HG02610 (cell line): Measurements from ENCODE around the gene CLDN7.
A peak's percentile ranks its signal among the peaks of the same experiment; 100 is the strongest.

Source experiments
- ATAC-seq: cut with Tn5 transposase; IDR thresholded peaks from one replicate; pipeline ENCODE4 v1.9.1; 2021; ENCODE audit warnings: mild to moderate bottlenecking, moderate library complexity; ENCODE audit not compliant: unreplicated experiment

CLDN7 gene

DNA sequence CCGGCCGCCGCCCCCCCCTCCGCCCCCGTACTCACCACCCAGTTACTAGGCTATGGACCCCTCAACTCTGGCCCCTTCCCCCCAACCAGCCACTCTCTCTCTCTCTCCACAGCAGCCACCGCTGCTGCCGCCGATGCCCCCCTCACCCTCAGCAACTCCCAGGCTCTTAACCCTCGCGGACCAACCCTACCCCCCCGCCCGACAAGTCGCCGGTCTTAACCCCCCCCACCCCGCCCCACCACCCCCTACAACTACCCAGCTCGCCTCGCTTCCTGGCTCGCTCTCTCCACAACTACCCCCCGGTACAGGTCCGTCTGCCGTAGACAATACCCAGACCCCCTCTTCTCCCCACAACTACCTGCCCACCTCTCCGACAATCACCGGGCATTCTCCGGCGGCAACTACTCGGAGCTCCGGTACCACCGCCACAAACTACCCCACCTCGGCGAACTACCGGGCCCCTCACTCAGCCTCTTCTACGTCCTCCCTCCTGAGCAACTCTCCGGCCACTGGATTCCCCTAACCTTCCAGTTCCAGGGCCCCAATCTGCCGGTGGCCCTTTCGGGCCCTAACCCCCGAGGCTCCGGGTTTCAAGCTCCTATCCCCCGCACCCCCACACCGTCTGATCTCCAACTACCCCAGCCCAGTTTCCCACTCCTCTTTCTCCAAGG lies 23.7 kb downstream of the CLDN7 start:
- no peak for ATAC-seq

- ATAC-seq: peak; percentile 21
Observed at GRCh38 chr17:7237761-7238419, 24.4 kb downstream of the CLDN7 start.

DNA sequence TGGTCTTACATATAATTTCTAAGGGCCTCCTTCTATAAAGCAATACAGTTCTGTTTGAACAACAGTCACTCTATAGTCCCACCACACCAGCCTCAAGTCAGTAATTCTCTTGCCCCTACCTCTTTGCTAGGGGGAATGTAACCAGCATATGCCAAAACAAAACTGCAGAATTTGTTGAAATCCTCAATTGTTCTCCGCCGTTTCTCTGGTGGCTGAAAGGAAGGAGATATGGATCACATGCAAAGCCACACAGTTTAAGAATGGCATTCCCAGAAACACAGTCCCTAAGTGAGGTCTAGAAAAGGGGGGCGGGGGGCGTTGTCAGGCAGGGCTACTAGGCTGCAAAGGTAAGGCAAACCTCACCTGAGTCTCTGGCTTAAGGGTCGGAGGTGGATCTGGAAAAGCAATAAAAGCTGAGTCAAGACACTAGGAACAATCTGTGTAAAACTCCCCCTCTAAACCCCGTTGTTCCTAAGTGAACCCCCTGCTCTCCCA lies 25.0 kb downstream of the CLDN7 start:
- no peak for ATAC-seq

- ATAC-seq: no peak
Observed at GRCh38 chr17:7236808-7237207, 25.5 kb downstream of the CLDN7 start.

GRCh38 chr17:7235693-7236665 lies 26.3 kb downstream of the CLDN7 start:
- no peak for ATAC-seq

- ATAC-seq: peak; percentile 54
Observed at GRCh38 chr17:7234083-7234951, 28.0 kb downstream of the CLDN7 start, which contains the start of gene DVL2. Gene DVL2 (minus strand): TSS chr17:7234517. CDS start chr17:7234262, 255 bp downstream.

GRCh38 chr17:7233701-7234082 lies 28.6 kb downstream of the CLDN7 start:
- ATAC-seq: no peak

- ATAC-seq: no peak
Observed at GRCh38 chr17:7232114-7232513, 30.2 kb downstream of the CLDN7 start.

- no peak for ATAC-seq
Observed at GRCh38 chr17:7229504-7229903, 32.8 kb downstream of the CLDN7 start.

DNA sequence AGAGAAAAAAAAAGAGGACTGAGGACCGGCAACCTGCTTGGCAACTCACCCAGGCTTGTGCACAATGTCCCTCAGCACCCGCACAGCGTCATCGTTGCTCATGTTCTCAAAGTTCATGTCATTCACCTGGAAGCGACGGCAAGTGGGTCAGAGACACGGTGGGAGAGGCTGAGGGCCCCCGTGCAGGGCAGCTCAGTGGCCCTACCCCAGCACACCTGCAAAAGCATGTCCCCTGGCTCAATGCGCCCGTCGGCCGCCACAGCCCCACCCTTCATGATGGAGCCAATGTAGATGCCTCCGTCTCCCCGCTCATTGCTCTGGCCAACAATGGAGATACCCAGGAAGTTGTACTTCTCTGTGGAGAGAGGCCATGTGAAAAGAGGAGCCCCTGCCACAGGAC lies 33.4 kb downstream of the CLDN7 start:
- ATAC-seq: no peak

GRCh38 chr17:7226721-7227710 lies 35.3 kb downstream of the CLDN7 start:
- ATAC-seq: no peak

DNA sequence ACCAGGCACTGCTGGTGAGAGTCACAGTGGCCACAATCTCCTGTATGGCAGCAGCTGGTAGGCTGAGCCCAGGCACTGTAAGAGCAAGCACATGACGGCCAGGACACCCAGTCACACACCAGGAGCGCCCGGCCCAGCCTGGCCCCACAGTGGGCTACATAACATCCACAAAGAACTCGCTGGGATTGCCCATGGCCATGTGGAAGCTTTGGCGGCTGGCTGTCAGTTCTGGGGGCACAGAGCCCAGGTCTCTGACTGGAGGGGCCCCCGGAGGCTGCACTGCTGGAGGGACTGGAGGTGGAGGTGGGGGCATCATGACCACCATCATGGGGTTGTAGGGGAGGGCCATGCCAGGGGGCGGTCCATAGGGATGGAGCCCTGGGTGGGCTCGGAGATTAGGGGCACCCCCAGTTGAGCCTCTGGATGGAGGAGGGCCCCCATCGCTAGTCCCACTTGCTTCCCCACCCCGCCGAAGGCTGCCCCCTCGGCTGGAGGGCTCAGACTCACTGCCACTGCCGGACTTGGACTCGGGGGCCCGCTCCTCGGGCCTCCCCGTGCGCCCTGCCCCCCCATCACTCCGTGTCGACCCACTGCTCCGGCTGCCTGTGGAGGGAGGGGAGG lies 36.5 kb downstream of the CLDN7 start:
- no peak for ATAC-seq

DNA sequence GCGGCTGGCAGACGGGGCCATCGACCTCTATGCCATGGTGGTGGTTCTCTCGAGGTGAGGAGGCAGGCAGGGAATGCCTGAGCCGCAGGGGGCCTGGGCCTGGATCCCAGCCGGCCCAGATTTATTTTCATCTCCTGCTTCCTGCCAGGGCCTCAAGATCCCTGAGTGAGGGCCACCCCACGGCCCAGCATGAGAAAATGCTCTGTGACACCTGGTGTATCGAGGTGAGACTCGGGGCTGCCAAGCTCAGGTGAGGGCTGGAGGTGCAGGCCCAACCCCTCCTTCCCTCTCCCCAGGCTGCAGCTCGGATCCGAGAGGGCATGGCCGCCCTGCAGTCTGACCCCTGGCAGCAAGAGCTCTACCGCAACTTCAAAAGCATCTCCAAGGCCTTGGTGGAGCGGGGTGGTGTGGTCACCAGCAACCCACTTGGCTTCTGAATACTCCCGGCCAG lies 37.6 kb downstream of the CLDN7 start:
- ATAC-seq: no peak

DNA sequence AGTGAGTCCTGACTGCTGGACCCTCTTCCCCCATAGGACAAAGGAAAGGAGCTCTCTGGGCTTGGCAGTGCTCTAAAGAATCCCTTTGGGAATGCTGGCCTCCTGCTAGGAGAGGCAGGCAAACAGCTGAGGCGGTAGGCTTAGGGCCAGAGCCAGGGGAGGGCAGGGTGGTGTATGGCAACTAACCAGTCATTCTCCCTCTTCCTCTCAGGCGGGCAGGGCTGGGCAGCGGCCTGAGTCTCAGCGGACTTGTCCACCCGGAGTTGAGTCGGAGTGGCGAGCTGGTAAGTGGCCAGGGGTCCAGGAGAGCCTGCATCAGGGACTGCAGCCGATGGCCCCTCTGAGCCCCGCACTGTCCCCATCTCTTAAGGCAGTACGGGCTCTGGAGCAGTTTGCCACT lies 38.2 kb downstream of the CLDN7 start:
- no peak for ATAC-seq

DNA sequence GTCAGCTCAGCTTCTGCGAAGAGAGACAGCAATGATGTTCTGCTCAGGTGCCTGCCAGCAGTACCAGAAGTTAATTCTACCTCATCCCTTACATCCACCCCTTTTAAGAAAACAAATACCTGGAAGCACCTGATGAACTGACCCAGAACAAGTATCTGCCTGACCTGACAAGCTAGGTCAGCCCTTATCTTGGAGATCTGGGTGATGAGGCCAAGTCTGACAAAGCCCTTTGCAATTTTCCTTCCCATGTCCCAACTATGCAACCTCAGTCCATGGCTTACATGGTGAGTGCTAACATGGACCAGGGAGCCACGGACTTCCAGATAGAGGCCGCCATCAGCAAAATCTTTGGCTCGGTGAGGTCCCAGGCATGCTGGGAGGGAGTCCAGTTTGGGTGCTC lies 38.9 kb downstream of the CLDN7 start:
- ATAC-seq: no peak

DNA sequence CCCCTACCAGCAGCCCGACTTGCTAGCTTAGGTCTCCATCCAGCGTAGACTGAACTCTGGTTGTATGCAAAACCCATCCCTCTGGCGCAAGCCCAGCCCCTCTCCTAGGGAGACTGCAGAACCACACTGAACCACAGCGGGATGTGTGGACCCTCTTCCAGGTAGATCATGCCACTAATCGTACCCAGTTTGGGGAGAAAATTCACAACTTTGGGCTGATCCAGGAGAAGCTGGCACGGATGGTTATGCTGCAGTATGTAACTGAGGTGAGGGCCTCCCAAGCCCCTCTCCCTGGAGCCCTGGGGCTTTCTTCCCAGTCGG lies 39.3 kb downstream of the CLDN7 start:
- no peak for ATAC-seq

GRCh38 chr17:7222093-7222971 lies 39.9 kb downstream of the CLDN7 start:
- ATAC-seq: no peak
